Suprapubic skin (tissue), 4 donors: ENCODE data around the gene SMAD4. TPM values are rescaled to one million over a fixed set of nuclear protein-coding genes. Genes with fewer than 3 reads are reported as not detected.

Experiments
- DNase-seq, 2 donors: peaks; one replicate each; pipeline ENCODE4 v3.0.0-alpha.2; 2019; ENCODE audit warnings: low spot score in 2 of 2
- H3K27ac ChIP-seq: fragments of 200-600 bp; sonication (generic); one replicate; pipeline ENCODE4 v1.5.1; 2019
- H3K27me3 ChIP-seq: fragments of 200-600 bp; sonication (generic); one replicate; pipeline ENCODE4 v1.5.1; 2019
- H3K36me3 ChIP-seq: fragments of 200-600 bp; sonication (generic); one replicate; pipeline ENCODE4 v1.5.1; 2019
- H3K4me1 ChIP-seq: fragments of 200-600 bp; sonication (generic); one replicate; pipeline ENCODE4 v1.5.1; 2019
- H3K4me3 ChIP-seq: fragments of 200-600 bp; sonication (generic); one replicate; pipeline ENCODE4 v1.5.1; 2019; ENCODE audit warnings: mild to moderate bottlenecking
- H3K9me3 ChIP-seq: fragments of 200-600 bp; sonication (generic); one replicate; pipeline ENCODE4 v1.5.1; 2019
- EP300 ChIP-seq: sonication (generic); formaldehyde crosslinking; IDR thresholded peaks from one replicate; pipeline ENCODE4 v1.6.1; 2017; ENCODE audit warnings: antibody characterized with exemption
- POLR2A ChIP-seq, 2 donors: fragments of 450-650 bp; IDR thresholded peaks; one replicate each; pipeline ENCODE4 v1.6.1; 2017; ENCODE audit warnings: antibody characterized with exemption in 2 of 2, mild to moderate bottlenecking in 2 of 2, moderate library complexity in 2 of 2
- POLR2AphosphoS5 ChIP-seq, 3 donors: sonication (generic); formaldehyde crosslinking; IDR thresholded peaks; one replicate each; pipeline ENCODE4 v1.6.1; 2017; ENCODE audit warnings: antibody characterized with exemption in 3 of 3
- WGBS: methylation state at CpG from one replicate; pipeline ENCODE4 v1.1.5; 2018; 5-methylcytosine and 5-hydroxymethylcytosine counted together
- total RNA-seq, 4 donors: library from RNA; depleted of rRNA; stranded (reverse); fragments of >200 nt; gene quantifications; one replicate each; pipeline ENCODE4 v1.1.0, GENCODE V29; 2016
- TF ChIP-seq, protein P1 (sequence below), 2 donors: fragments of 200-600 bp in 1 of 2; fragments of 450-650 bp in 1 of 2; sonication (generic) in 1 of 2; IDR thresholded peaks; one replicate each; pipeline ENCODE4 v1.5.1; 2016 to 2019; ENCODE audit warnings: antibody characterized with exemption in 2 of 2, mild to moderate bottlenecking in 1 of 2, moderate library complexity in 1 of 2

The SMAD4 gene
- total RNA-seq, 4 donors from 2014 or later, result 58.9 to 112 (median 99.7) TPM

- Histone ChIP-seq H3K4me1 (no peaks in the 10 kb centered on the region), H3K36me3 (peaks cover 48% of the 10 kb centered on the region), H3K9me3 (no peaks in the 10 kb centered on the region), H3K4me3 (no peak overlapping the region), H3K27me3 (no peaks in the 10 kb centered on the region), H3K27ac (no peak overlapping the region)
- DNase-seq, result no peak
- WGBS, result 31% methylated on average over 2 of the region's 2 CpGs
- no peak for TF ChIP-seq POLR2A (IDR thresholded peaks at IDR 0.05)
Observed at GRCh38 chr18:51077217-51077616, 47.2 kb downstream of the SMAD4 start.

DNA sequence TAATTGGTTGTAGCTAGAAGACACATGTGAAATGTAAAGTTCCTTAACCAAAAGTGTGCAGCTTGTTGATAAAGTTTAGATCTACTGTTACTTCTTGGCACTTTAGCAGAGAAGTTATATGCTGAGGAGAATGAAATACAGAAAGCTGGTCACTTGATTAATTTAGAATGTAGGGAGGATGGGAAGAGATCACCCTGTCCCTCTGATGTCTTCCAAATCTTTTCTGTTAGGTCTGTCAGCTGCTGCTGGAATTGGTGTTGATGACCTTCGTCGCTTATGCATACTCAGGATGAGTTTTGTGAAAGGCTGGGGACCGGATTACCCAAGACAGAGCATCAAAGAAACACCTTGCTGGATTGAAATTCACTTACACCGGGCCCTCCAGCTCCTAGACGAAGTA, 48.0 kb downstream of the SMAD4 start:
- Histone ChIP-seq H3K4me1 (no peaks in the 10 kb centered on the region), H3K36me3 (peaks cover 48% of the 10 kb centered on the region), H3K27ac (no peak overlapping the region), H3K9me3 (no peaks in the 10 kb centered on the region), H3K27me3 (no peaks in the 10 kb centered on the region), H3K4me3 (no peak overlapping the region)
- 91% methylated on average over 5 of the region's 5 CpGs for WGBS
- DNase-seq, result no peak
- TF ChIP-seq, protein P1, sequence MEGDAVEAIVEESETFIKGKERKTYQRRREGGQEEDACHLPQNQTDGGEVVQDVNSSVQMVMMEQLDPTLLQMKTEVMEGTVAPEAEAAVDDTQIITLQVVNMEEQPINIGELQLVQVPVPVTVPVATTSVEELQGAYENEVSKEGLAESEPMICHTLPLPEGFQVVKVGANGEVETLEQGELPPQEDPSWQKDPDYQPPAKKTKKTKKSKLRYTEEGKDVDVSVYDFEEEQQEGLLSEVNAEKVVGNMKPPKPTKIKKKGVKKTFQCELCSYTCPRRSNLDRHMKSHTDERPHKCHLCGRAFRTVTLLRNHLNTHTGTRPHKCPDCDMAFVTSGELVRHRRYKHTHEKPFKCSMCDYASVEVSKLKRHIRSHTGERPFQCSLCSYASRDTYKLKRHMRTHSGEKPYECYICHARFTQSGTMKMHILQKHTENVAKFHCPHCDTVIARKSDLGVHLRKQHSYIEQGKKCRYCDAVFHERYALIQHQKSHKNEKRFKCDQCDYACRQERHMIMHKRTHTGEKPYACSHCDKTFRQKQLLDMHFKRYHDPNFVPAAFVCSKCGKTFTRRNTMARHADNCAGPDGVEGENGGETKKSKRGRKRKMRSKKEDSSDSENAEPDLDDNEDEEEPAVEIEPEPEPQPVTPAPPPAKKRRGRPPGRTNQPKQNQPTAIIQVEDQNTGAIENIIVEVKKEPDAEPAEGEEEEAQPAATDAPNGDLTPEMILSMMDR (IDR thresholded peaks at IDR 0.05), result no peak
- TF ChIP-seq POLR2A (IDR thresholded peaks at IDR 0.05), result no peak
- no peak for TF ChIP-seq EP300

DNA sequence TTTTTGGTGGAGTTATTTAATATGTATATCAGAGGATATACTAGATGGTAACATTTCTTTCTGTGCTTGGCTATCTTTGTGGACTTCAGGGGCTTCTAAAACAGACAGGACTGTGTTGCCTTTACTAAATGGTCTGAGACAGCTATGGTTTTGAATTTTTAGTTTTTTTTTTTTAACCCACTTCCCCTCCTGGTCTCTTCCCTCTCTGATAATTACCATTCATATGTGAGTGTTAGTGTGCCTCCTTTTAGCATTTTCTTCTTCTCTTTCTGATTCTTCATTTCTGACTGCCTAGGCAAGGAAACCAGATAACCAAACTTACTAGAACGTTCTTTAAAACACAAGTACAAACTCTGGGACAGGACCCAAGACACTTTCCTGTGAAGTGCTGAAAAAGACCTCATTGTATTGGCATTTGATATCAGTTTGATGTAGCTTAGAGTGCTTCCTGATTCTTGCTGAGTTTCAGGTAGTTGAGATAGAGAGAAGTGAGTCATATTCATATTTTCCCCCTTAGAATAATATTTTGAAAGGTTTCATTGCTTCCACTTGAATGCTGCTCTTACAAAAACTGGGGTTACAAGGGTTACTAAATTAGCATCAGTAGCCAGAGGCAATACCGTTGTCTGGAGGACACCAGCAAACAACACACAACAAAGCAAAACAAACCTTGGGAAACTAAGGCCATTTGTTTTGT, 52.7 kb downstream of the SMAD4 start:
- H3K4me3 ChIP-seq, result no peak overlapping the region
- H3K27me3 ChIP-seq, result no peaks in the 10 kb centered on the region
- WGBS, result 49% methylated on average over 2 of the region's 2 CpGs
- peaks cover 61% of the 10 kb centered on the region for H3K36me3 ChIP-seq
- no peaks in the 10 kb centered on the region for H3K4me1 ChIP-seq
- no peak for TF ChIP-seq EP300
- TF ChIP-seq POLR2A (IDR thresholded peaks at IDR 0.05), result no peak
- TF ChIP-seq POLR2AphosphoS5 (IDR thresholded peaks at IDR 0.05), result no peak
- TF ChIP-seq, protein P1 (IDR thresholded peaks at IDR 0.05), result no peak
- no peak for DNase-seq
- no peak overlapping the region for H3K27ac ChIP-seq
- no peaks in the 10 kb centered on the region for H3K9me3 ChIP-seq

DNA sequence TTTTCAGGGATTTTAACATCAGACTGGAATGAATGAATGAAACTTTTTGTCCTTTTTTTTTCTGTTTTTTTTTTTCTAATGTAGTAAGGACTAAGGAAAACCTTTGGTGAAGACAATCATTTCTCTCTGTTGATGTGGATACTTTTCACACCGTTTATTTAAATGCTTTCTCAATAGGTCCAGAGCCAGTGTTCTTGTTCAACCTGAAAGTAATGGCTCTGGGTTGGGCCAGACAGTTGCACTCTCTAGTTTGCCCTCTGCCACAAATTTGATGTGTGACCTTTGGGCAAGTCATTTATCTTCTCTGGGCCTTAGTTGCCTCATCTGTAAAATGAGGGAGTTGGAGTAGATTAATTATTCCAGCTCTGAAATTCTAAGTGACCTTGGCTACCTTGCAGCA, 53.4 kb downstream of the SMAD4 start:
- TF ChIP-seq, protein P1 (IDR thresholded peaks at IDR 0.05), result no peak
- TF ChIP-seq EP300 (no peak), POLR2A (IDR thresholded peaks at IDR 0.05) (no peak), POLR2AphosphoS5 (IDR thresholded peaks at IDR 0.05) (no peak)
- Histone ChIP-seq H3K9me3 (no peaks in the 10 kb centered on the region), H3K27ac (no peak overlapping the region), H3K36me3 (peaks cover 54% of the 10 kb centered on the region), H3K4me3 (no peak overlapping the region), H3K27me3 (no peaks in the 10 kb centered on the region), H3K4me1 (no peaks in the 10 kb centered on the region)
- no peak for DNase-seq
- 94% methylated on average over 1 of the region's 1 CpG for WGBS

DNA sequence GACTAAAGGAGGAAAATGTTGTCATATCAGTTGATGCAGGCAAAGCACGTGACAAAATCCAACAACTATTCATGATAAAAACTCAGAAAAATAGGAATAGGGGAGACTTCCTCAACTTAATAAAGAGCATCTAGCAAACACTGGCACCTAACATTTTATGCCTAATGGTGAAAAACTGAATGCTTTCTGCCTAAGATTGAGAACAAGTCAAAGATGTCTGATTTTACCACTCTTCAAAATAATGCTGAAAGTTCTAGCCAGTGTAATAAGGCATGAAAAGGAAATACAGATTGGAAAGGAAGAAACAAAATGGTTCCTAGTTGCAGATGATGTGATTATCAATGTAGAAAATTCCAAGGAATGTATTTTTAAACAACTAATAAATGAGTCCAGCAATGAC, 58.4 kb downstream of the SMAD4 start:
- no peak for TF ChIP-seq POLR2A (IDR thresholded peaks at IDR 0.05)
- no peak for TF ChIP-seq EP300
- no peak for TF ChIP-seq POLR2AphosphoS5 (IDR thresholded peaks at IDR 0.05)
- TF ChIP-seq, protein P1 (IDR thresholded peaks at IDR 0.05), result no peak
- WGBS, result 97% methylated on average over 1 of the region's 1 CpG

GRCh38 chr18:51089691-51090090, 59.7 kb downstream of the SMAD4 start:
- no peak for DNase-seq
- no peaks in the 10 kb centered on the region for H3K9me3 ChIP-seq
- TF ChIP-seq EP300 (no peak), POLR2A (IDR thresholded peaks at IDR 0.05) (no peak), POLR2AphosphoS5 (IDR thresholded peaks at IDR 0.05) (no peak)
- TF ChIP-seq, protein P1 (IDR thresholded peaks at IDR 0.05), result no peak
- no peak overlapping the region for H3K4me3 ChIP-seq
- peaks cover 20% of the 10 kb centered on the region for H3K36me3 ChIP-seq
- H3K27ac ChIP-seq, result no peak overlapping the region
- 82% methylated on average over 4 of the region's 4 CpGs for WGBS
- H3K4me1 ChIP-seq, result no peaks in the 10 kb centered on the region
- H3K27me3 ChIP-seq, result no peaks in the 10 kb centered on the region

More for the DNA sequence above, 58.4 kb downstream of the SMAD4 start:
- H3K9me3 ChIP-seq, result no peaks in the 10 kb centered on the region
- H3K4me3 ChIP-seq, result no peak overlapping the region
- no peak overlapping the region for H3K27ac ChIP-seq
- DNase-seq, result no peak
- no peaks in the 10 kb centered on the region for H3K4me1 ChIP-seq
- H3K27me3 ChIP-seq, result no peaks in the 10 kb centered on the region
- peaks cover 24% of the 10 kb centered on the region for H3K36me3 ChIP-seq
